ENCODE results near the gene MAGI2.

DNA sequence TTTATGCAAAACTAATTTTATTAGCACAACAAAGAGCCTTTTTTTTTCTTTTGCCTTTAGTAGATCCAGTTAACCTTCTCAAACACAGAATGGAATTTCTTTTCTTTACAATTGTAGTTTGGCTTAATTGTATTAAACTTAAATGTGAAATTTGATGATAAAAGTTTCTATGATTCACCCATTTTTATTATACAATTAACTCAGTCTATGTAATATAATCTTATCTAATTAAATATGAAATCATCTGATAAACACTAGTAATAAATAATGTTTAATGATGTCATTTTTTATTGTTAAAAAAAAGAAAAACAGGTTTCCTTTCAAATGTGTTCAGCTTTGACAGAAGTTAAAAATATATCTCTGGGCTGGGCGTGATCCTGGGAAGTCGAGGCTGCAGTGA, 1095.8 kb downstream of the MAGI2 start:
- TF ChIP-seq, protein P1, sequence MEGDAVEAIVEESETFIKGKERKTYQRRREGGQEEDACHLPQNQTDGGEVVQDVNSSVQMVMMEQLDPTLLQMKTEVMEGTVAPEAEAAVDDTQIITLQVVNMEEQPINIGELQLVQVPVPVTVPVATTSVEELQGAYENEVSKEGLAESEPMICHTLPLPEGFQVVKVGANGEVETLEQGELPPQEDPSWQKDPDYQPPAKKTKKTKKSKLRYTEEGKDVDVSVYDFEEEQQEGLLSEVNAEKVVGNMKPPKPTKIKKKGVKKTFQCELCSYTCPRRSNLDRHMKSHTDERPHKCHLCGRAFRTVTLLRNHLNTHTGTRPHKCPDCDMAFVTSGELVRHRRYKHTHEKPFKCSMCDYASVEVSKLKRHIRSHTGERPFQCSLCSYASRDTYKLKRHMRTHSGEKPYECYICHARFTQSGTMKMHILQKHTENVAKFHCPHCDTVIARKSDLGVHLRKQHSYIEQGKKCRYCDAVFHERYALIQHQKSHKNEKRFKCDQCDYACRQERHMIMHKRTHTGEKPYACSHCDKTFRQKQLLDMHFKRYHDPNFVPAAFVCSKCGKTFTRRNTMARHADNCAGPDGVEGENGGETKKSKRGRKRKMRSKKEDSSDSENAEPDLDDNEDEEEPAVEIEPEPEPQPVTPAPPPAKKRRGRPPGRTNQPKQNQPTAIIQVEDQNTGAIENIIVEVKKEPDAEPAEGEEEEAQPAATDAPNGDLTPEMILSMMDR (IDR thresholded peaks at IDR 0.05): no peak
- TF ChIP-seq POLR2AphosphoS5 (IDR thresholded peaks at IDR 0.05; ENCODE audit: insufficient read depth in 1 of 2, low read depth in 1 of 2) (no peak), POLR2A (IDR thresholded peaks at IDR 0.05) (no peak)
